GM12878 (cell line): ENCODE results near the gene TBP. TPM values are rescaled to one million over a fixed set of nuclear protein-coding genes. Genes with fewer than 3 reads are reported as not detected.

Experiments
- ATAC-seq: fragments of 200-7000 bp; cut with Tn5 transposase; 3 replicates; pipeline ENCODE4 v1.9.1; 2020; ENCODE audit warnings: mild to moderate bottlenecking, moderate library complexity
- BruUV-seq: library from RNA; stranded (reverse); fragments of 400-500 nt; replicated peaks from 2 replicates; lab custom pipeline; 2021; lab: Mats Ljungman, UMichigan
- CTCF ChIA-PET: fragments of 300-600 bp; sonication (Branson Sonifier 250); formaldehyde crosslinking; extraction: SDS; loops from one replicate; lab custom pipeline; 2021; ENCODE audit warnings: inconsistent platforms; lab: Yijun Ruan, JAX
- POLR2A ChIA-PET: fragments of 350-600 bp; formaldehyde crosslinking; extraction: SDS; loops from one replicate; lab custom pipeline; 2021; ENCODE audit warnings: inconsistent platforms; lab: Charles Lee
- RAD21 ChIA-PET: fragments of 300-600 bp; sonication (Branson Sonifier 250); formaldehyde crosslinking; loops from one replicate; lab custom pipeline; 2023; ENCODE audit warnings: antibody characterized with exemption; ENCODE audit not compliant: unreplicated experiment; lab: Charles Lee
- SMC1A ChIA-PET: fragments of 300-600 bp; sonication (Branson Sonifier 250); formaldehyde crosslinking; loops from one replicate; lab custom pipeline; 2023; ENCODE audit not compliant: unreplicated experiment, uncharacterized antibody; lab: Charles Lee
- DNase-seq: peaks from one replicate; pipeline ENCODE4 v3.0.0-alpha.2; 2011; ENCODE audit warnings: low read depth, low spot score
- FAIRE-seq: peaks from 3 replicates; lab custom pipeline; 2011; peaks lifted over from hg19 to GRCh38; lab: Jason Lieb, UNC
- H2AFZ ChIP-seq: 2 replicates; pipeline ENCODE4 v1.6.0; 2011; ENCODE audit warnings: low read depth, low read length, control low read depth; ENCODE audit not compliant: control insufficient read depth
- H3K27ac ChIP-seq: 2 replicates; pipeline ENCODE4 v1.5.1; 2011; ENCODE audit warnings: control low read depth; ENCODE audit not compliant: control insufficient read depth, insufficient read depth
- H3K27me3 ChIP-seq, 2 experiments: replicated peaks in 1 of 2; 2 replicates each; pipeline versions ENCODE4 v1.6.0 to v1.6.1; 2011; ENCODE audit warnings: low read length in 1 of 2; ENCODE audit not compliant: control insufficient read depth in 2 of 2, insufficient read depth in 2 of 2
- H3K36me3 ChIP-seq, 2 experiments: 2 replicates each; pipeline ENCODE4 v1.5.1; 2011; ENCODE audit warnings: low read length in 1 of 2; ENCODE audit not compliant: control insufficient read depth in 2 of 2, insufficient read depth in 2 of 2
- H3K4me1 ChIP-seq: 2 replicates; pipeline ENCODE4 v1.6.1; 2011; ENCODE audit warnings: mild to moderate bottlenecking, low read length, moderate library complexity, mixed read lengths; ENCODE audit not compliant: control insufficient read depth, insufficient read depth
- H3K4me2 ChIP-seq: 2 replicates; pipeline ENCODE4 v1.6.0; 2011; ENCODE audit warnings: control low read depth; ENCODE audit not compliant: control insufficient read depth, insufficient read depth
- H3K4me3 ChIP-seq: fragments of 200-600 bp; sonication (generic); 2 replicates; pipeline ENCODE4 v1.5.1; 2016
- H3K79me2 ChIP-seq: 2 replicates; pipeline ENCODE4 v1.6.0; 2011; ENCODE audit warnings: low read length; ENCODE audit not compliant: control insufficient read depth, insufficient read depth
- H3K9ac ChIP-seq: 2 replicates; pipeline ENCODE4 v1.8.0; 2011; ENCODE audit warnings: low read length, control low read depth, mixed read lengths; ENCODE audit not compliant: control insufficient read depth, insufficient read depth
- H3K9me3 ChIP-seq: replicated peaks from 3 replicates; pipeline ENCODE4 v1.5.1; 2011; ENCODE audit warnings: mild to moderate bottlenecking, low read length; ENCODE audit not compliant: control insufficient read depth, insufficient read depth
- H4K20me1 ChIP-seq: 2 replicates; pipeline ENCODE4 v1.6.0; 2011; ENCODE audit not compliant: control insufficient read depth, insufficient read depth
- HDGF ChIP-seq: fragments of 450-650 bp; IDR thresholded peaks from 2 replicates; pipeline ENCODE4 v1.6.1; 2016; ENCODE audit warnings: antibody characterized with exemption
- IKZF2 ChIP-seq, 2 experiments: fragments of 450-650 bp; IDR thresholded peaks; 2 replicates each; pipeline ENCODE4 v1.6.1; 2017; ENCODE audit warnings: mild to moderate bottlenecking in 2 of 2, moderate library complexity in 2 of 2
- IRF5 ChIP-seq: fragments of 450-650 bp; IDR thresholded peaks from 2 replicates; pipeline ENCODE4 v1.6.1; 2017; ENCODE audit warnings: borderline replicate concordance
- MLLT1 ChIP-seq: fragments of 450-650 bp; IDR thresholded peaks from 2 replicates; pipeline ENCODE4 v1.6.1; 2016; ENCODE audit warnings: mild to moderate bottlenecking
- MYB ChIP-seq: fragments of 150-350 bp; IDR thresholded peaks from 2 replicates; pipeline ENCODE4 v1.6.1; 2014; ENCODE audit warnings: mild to moderate bottlenecking, low read depth, low read length, borderline replicate concordance
- PML ChIP-seq: IDR thresholded peaks from 2 replicates; pipeline ENCODE4 v1.6.1; 2012; ENCODE audit warnings: low read length, inconsistent platforms
- RELB ChIP-seq: fragments of 450-650 bp; IDR thresholded peaks from 2 replicates; pipeline ENCODE4 v1.6.1; 2017; ENCODE audit warnings: low read depth, mild to moderate bottlenecking, moderate library complexity
- SKIL ChIP-seq: fragments of 450-650 bp; IDR thresholded peaks from 2 replicates; pipeline ENCODE4 v1.6.1; 2017; ENCODE audit warnings: mild to moderate bottlenecking, low read depth, inconsistent platforms; ENCODE audit not compliant: poor library complexity, severe bottlenecking
- TBL1XR1 ChIP-seq: IDR thresholded peaks from 2 replicates; pipeline ENCODE4 v1.6.1; 2012; ENCODE audit warnings: low read depth, low read length, improper control_type of control experiment
- whole genome bisulfite sequencing: methylation state at CpG from one replicate; pipeline ENCODE4 v1.1.6; 2016; ENCODE audit warnings: low lambda C conversion rate; ENCODE audit not compliant: insufficient replicate concordance, insufficient coverage; ENCODE audit errors: missing lambda C conversion rate; 5-methylcytosine and 5-hydroxymethylcytosine counted together
- in situ Hi-C: fragments of 300-500 bp; cut with MboI; formaldehyde crosslinking; loops from 9 replicates; pipeline ENCODE4 v1.14.3; 2018; ENCODE audit warnings: mixed read lengths
- intact Hi-C: fragments of 100-400 bp; cut with micrococcal nuclease; formaldehyde crosslinking; loops from one replicate; pipeline ENCODE4 v1.14.2; 2022; ENCODE audit not compliant: unreplicated experiment
- polyA plus RNA-seq, 11 experiments: library from polyadenylated mRNA; depleted of rRNA in 4 of 11; unstranded in 6 of 11; stranded (reverse) in 5 of 11; fragments of >200 nt; fragmentation: Nextera tagmentation in 4 of 11; fragmentation: Illumina TruSeq in 1 of 11; extraction: Ambion mirVana in 4 of 11; extraction: Trizol in 1 of 11; gene quantifications; 1 replicate in 1 of 11; 2 replicates in 10 of 11; pipeline versions ENCODE4 v1.2.1 to v1.2.3, GENCODE V29; 2011 to 2016; ENCODE audit warnings: inconsistent platforms in 2 of 11, missing spikeins in 2 of 11, low read depth in 1 of 11
- total RNA-seq, 4 experiments: library from RNA; depleted of rRNA in 3 of 4; stranded (reverse); fragments of >200 nt in 3 of 4; fragmentation: Illumina TruSeq in 1 of 4; extraction: Trizol in 1 of 4; gene quantifications; 2 replicates each; pipeline versions ENCODE4 v1.2.1 to v1.2.3, GENCODE V29; 2013 to 2021

The TBP gene
- total and polyA plus RNA-seq, 10 of the 15 experiments (the other 5 are each of a cell fraction or from before 2014, with no cell fraction given), result 13.6 to 39.5 (median 26.5) TPM

GRCh38 chr6:170584181-170584953, 30.2 kb downstream of the TBP start, which contains the start of gene PDCD2 (continued):
- TF ChIP-seq TBL1XR1 (no peak), MLLT1 (no peak; the same call in 1 of the 2 replicates), RELB (0 out of 2 replicates have a peak, but pooled peaks have one; percentile 38)
- TF ChIP-seq, all 136 proteins: peak for 55

GRCh38 chr6:170584954-170585498, 30.9 kb downstream of the TBP start:
- ChIA-PET POLR2A (interaction anchor here (0.6 to 0.7 kb wide), 2 partner anchors 33 to 821 kb away, joined by 3 to 4 read pairs; no protein-coding TSS in a partner anchor), CTCF (interaction anchor here (1.2 to 1.7 kb wide), 2 partner anchors 19 to 31 kb away, joined by 3 to 6 read pairs; partner anchors contain the start of genes PSMB1 and TBP), RAD21 (interaction anchor here (1.3 to 1.5 kb wide), 3 partner anchors 20 to 33 kb away, joined by 4 to 7 read pairs (median 4); partner anchors contain the start of gene TBP), SMC1A (no interaction called here)
- Histone ChIP-seq H3K27me3 (no peaks in the 10 kb centered on the region), H4K20me1 (no peaks in the 10 kb centered on the region), H3K9me3 (no peaks in the 10 kb centered on the region; the same call in 2 of the 3 replicates), H3K4me1 (peaks cover 6% of the 10 kb centered on the region; the same call in 1 of the 2 replicates), H3K9ac (peak overlapping the region; percentile 91), H3K27ac (peak overlapping the region; percentile 58; the same call in 1 of the 2 replicates), H3K79me2 (peaks cover 27% of the 10 kb centered on the region), H2AFZ (peak overlapping the region; percentile 94), H3K36me3 (peaks cover 0 to 9% of the 10 kb centered on the region in 2 experiments; a peak in 3 of 4 replicates), H3K4me3 (peak overlapping the region; percentile 100), H3K4me2 (peak overlapping the region; percentile 80)
- WGBS, result 2% methylated on average over 6 of the region's 6 CpGs
- TSS peak; percentile 85 for BruUV-seq
- in situ Hi-C loops (no loop called here), intact Hi-C loops (loop anchor here (1.0 kb wide), 1 partner anchor 31 kb away; the partner anchor contains the start of gene TBP)
- no peak for DNase-seq
- no peak for FAIRE-seq
- ATAC-seq, result peak; percentile 53
- TF ChIP-seq MYB (no peak), HDGF (0 out of 2 replicates have a peak, but pooled peaks have one; percentile 12), RELB (0 out of 2 replicates have a peak, but pooled peaks have one; percentile 9), SKIL (no peak), IKZF2 (IDR thresholded peaks at IDR 0.05) (no peak), IRF5 (no peak), PML (0 out of 2 replicates have a peak, but pooled peaks have one; percentile 10)
